Mucosa of stomach (tissue), 1 donor: ENCODE measurements around the gene REEP6.

Experiments used
- H3K27me3 ChIP-seq: one replicate; pipeline ENCODE4 v1.7.0; 2013; ENCODE audit warnings: mild to moderate bottlenecking, low read length; ENCODE audit not compliant: control insufficient read depth, insufficient read depth
- H3K36me3 ChIP-seq: one replicate; pipeline ENCODE4 v1.7.0; 2013; ENCODE audit warnings: low read length; ENCODE audit not compliant: control insufficient read depth, insufficient read depth
- H3K4me1 ChIP-seq: one replicate; pipeline ENCODE4 v1.7.0; 2013; ENCODE audit warnings: mild to moderate bottlenecking, low read length; ENCODE audit not compliant: control insufficient read depth, insufficient read depth
- H3K4me3 ChIP-seq: one replicate; pipeline ENCODE4 v1.7.0; 2013; ENCODE audit warnings: low read length
- H3K9ac ChIP-seq: one replicate; pipeline ENCODE4 v1.7.0; 2013; ENCODE audit warnings: mild to moderate bottlenecking, low read length, moderate library complexity
- H3K9me3 ChIP-seq: one replicate; pipeline ENCODE4 v1.7.0; 2013; ENCODE audit warnings: mild to moderate bottlenecking, low read length, moderate library complexity; ENCODE audit not compliant: control insufficient read depth
- donor health status: Pancreatic carcinoma.

Gene REEP6

GRCh38 chr19:1451916-1452801, 38.8 kb upstream of the REEP6 start:
- H3K27me3 ChIP-seq: peaks cover 91% of the 10 kb centered on the region
- peaks cover 29% of the 10 kb centered on the region for H3K4me1 ChIP-seq
- no peaks in the 10 kb centered on the region for H3K36me3 ChIP-seq
- H3K9ac ChIP-seq: no peak overlapping the region
- no peaks in the 10 kb centered on the region for H3K9me3 ChIP-seq
- no peak overlapping the region for H3K4me3 ChIP-seq

- Histone ChIP-seq H3K4me1 (peaks cover 32% of the 10 kb centered on the region), H3K9ac (no peak overlapping the region)
Measured at GRCh38 chr19:1452802-1453524, 38.0 kb upstream of the REEP6 start.

DNA sequence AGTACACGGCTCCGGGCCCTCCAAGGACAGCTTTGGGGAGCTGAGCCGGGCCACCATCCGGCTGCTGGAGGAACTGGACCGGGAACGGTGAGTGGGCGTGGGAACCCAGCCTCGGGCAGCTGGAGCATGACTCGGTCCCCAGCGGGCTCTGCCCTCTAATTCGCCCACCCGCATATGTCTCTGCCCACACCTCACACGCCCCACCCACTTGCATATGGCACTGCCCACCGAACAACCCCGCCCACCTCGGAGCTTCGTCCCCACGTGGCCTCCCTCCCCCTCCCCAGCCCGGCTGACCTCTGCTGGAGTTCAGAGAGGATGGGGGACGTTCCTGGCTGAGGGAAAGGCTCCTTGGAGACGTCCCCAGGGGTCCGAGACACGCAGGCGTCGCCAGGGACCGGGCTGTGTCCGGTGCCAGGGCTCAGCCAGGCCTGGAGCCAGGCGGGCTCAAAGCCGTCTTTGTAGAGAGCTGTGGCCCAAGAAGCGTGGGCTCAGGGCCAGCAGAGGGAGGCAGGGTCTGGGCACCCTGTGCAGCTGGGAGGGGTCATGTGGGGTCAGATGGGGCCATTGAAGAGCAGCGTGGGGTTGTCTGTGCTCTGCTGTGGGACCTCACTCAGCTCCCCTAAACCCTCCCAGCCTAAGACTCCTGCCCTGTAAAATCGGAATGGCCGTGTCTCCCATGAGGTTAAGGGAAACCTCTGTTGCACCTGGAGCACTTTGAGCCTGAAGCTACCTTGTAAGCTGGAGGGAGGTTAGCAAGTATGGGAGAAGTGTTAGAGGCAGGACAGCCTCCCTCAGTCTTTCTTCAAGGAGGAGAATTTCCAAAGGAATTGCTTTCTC, 37.2 kb upstream of the REEP6 start:
- Histone ChIP-seq H3K9me3 (no peaks in the 10 kb centered on the region), H3K27me3 (peaks cover 94% of the 10 kb centered on the region), H3K4me1 (peaks cover 32% of the 10 kb centered on the region), H3K9ac (no peak overlapping the region), H3K36me3 (no peaks in the 10 kb centered on the region), H3K4me3 (no peak overlapping the region)

More at GRCh38 chr19:1452802-1453524, 38.0 kb upstream of the REEP6 start:
- H3K27me3 ChIP-seq: peaks cover 91% of the 10 kb centered on the region
- H3K9me3 ChIP-seq: no peaks in the 10 kb centered on the region
- no peak overlapping the region for H3K4me3 ChIP-seq
- no peaks in the 10 kb centered on the region for H3K36me3 ChIP-seq

- Histone ChIP-seq H3K36me3 (no peaks in the 10 kb centered on the region), H3K9ac (no peak overlapping the region), H3K9me3 (no peaks in the 10 kb centered on the region), H3K4me1 (peaks cover 32% of the 10 kb centered on the region), H3K27me3 (peaks cover 85% of the 10 kb centered on the region), H3K4me3 (no peak overlapping the region)
Measured at GRCh38 chr19:1455002-1455335, 36.0 kb upstream of the REEP6 start.

- Histone ChIP-seq H3K9me3 (no peaks in the 10 kb centered on the region), H3K36me3 (no peaks in the 10 kb centered on the region), H3K27me3 (peaks cover 79% of the 10 kb centered on the region), H3K4me3 (no peak overlapping the region), H3K4me1 (peaks cover 32% of the 10 kb centered on the region), H3K9ac (no peak overlapping the region)
Measured at GRCh38 chr19:1455336-1456120, 35.5 kb upstream of the REEP6 start.

GRCh38 chr19:1456121-1456900, 34.7 kb upstream of the REEP6 start:
- Histone ChIP-seq H3K9ac (no peak overlapping the region), H3K36me3 (no peaks in the 10 kb centered on the region), H3K4me1 (peaks cover 32% of the 10 kb centered on the region), H3K27me3 (peaks cover 71% of the 10 kb centered on the region), H3K4me3 (no peak overlapping the region), H3K9me3 (no peaks in the 10 kb centered on the region)

- Histone ChIP-seq H3K4me1 (peaks cover 32% of the 10 kb centered on the region), H3K9me3 (no peaks in the 10 kb centered on the region), H3K4me3 (no peak overlapping the region), H3K36me3 (no peaks in the 10 kb centered on the region), H3K27me3 (peaks cover 62% of the 10 kb centered on the region), H3K9ac (no peak overlapping the region)
Measured at GRCh38 chr19:1457031-1457739, 33.8 kb upstream of the REEP6 start.

GRCh38 chr19:1457892-1458291, 33.1 kb upstream of the REEP6 start:
- H3K9me3 ChIP-seq: no peaks in the 10 kb centered on the region
- H3K4me1 ChIP-seq: peaks cover 32% of the 10 kb centered on the region
- H3K9ac ChIP-seq: no peak overlapping the region
- H3K27me3 ChIP-seq: peaks cover 55% of the 10 kb centered on the region
- no peaks in the 10 kb centered on the region for H3K36me3 ChIP-seq
- H3K4me3 ChIP-seq: no peak overlapping the region

DNA sequence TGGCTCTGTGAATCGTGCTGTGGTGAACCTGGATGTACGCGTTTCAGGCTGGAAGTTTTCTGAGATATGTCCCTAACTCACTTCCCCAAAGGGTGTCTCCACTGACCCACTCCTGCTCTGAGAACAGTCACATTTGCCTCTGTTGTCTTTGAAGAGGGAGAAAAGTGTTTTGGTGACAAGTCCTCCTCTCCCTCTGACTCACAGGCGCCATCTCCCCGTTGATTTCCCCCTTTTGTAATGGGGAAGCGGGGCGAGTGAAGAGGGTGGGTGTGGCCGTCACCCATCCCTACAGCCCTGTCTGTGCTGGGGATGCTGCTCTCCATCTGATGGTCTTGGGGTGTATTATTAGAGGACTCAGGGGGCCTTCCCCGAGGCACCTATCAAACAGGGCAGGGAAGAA, 31.5 kb upstream of the REEP6 start:
- Histone ChIP-seq H3K4me3 (no peak overlapping the region), H3K9ac (no peak overlapping the region), H3K27me3 (peaks cover 40% of the 10 kb centered on the region), H3K9me3 (no peaks in the 10 kb centered on the region), H3K36me3 (no peaks in the 10 kb centered on the region), H3K4me1 (peaks cover 26% of the 10 kb centered on the region)

GRCh38 chr19:1460033-1460995, 30.7 kb upstream of the REEP6 start:
- no peak overlapping the region for H3K4me3 ChIP-seq
- peaks cover 40% of the 10 kb centered on the region for H3K27me3 ChIP-seq
- H3K4me1 ChIP-seq: peaks cover 21% of the 10 kb centered on the region
- H3K9me3 ChIP-seq: no peaks in the 10 kb centered on the region
- H3K9ac ChIP-seq: no peak overlapping the region
- H3K36me3 ChIP-seq: no peaks in the 10 kb centered on the region
